Activated CD4-positive, alpha-beta T cell treated with anti-CD3 and anti-CD28 coated beads, Interleukin-10, Interleukin-2, amounts not matched to agents 100 ng/mL and 50 ng/mL, durations not matched to agents 16 hours and 8 hours (primary cell): ENCODE measurements around the gene ADGRL4.
"Not testable (repeated sequence)": the region's sequence is repeated elsewhere in the genome, so short reads cannot be mapped to it uniquely, and the experiment has no call there.

Source experiments
- DNase-seq: peaks from one replicate; pipeline ENCODE4 v3.0.0-alpha.2; 2020

ADGRL4 gene

GRCh38 chr1:78913950-78914349 lies 92.6 kb downstream of the ADGRL4 start:
- no peak for DNase-seq

- DNase-seq = no peak
Observed at GRCh38 chr1:78911956-78912880, 94.3 kb downstream of the ADGRL4 start.

- DNase-seq = no peak
Observed at GRCh38 chr1:78902641-78903040, 103.9 kb downstream of the ADGRL4 start.

- no peak for DNase-seq
Observed at GRCh38 chr1:78894811-78895210, 111.7 kb downstream of the ADGRL4 start.

- DNase-seq = no peak
Observed at GRCh38 chr1:78892260-78892840, 114.2 kb downstream of the ADGRL4 start.

GRCh38 chr1:78887458-78887857 lies 119.1 kb downstream of the ADGRL4 start:
- no peak for DNase-seq

GRCh38 chr1:78884685-78885452 lies 121.7 kb downstream of the ADGRL4 start:
- no peak for DNase-seq

- DNase-seq = no peak
Observed at GRCh38 chr1:78880223-78880622, 126.3 kb downstream of the ADGRL4 start.

GRCh38 chr1:78875986-78876385 lies 130.5 kb downstream of the ADGRL4 start:
- not testable (repeated sequence) for DNase-seq

GRCh38 chr1:78872801-78873200 lies 133.7 kb downstream of the ADGRL4 start:
- not testable (repeated sequence) for DNase-seq

- no peak for DNase-seq
Observed at GRCh38 chr1:78871249-78871648, 135.3 kb downstream of the ADGRL4 start.

GRCh38 chr1:78869136-78869535 lies 137.4 kb downstream of the ADGRL4 start:
- DNase-seq = no peak

GRCh38 chr1:78864175-78864574 lies 142.4 kb downstream of the ADGRL4 start:
- DNase-seq = no peak

- DNase-seq = no peak
Observed at GRCh38 chr1:78856096-78856495, 150.4 kb downstream of the ADGRL4 start.

GRCh38 chr1:78855258-78855657 lies 151.3 kb downstream of the ADGRL4 start:
- DNase-seq = peak; percentile 20

GRCh38 chr1:78854556-78854955 lies 152.0 kb downstream of the ADGRL4 start:
- DNase-seq = no peak

- DNase-seq = no peak
Observed at GRCh38 chr1:78843546-78843945, 163.0 kb downstream of the ADGRL4 start.

- no peak for DNase-seq
Observed at GRCh38 chr1:78843111-78843510, 163.4 kb downstream of the ADGRL4 start.

GRCh38 chr1:78840453-78841271 lies 165.9 kb downstream of the ADGRL4 start:
- DNase-seq = no peak
